Muscle of leg (tissue), 11 donors: ENCODE results near the gene ALOX5AP. TPM values are rescaled to one million over a fixed set of nuclear protein-coding genes. Genes with fewer than 3 reads are reported as not detected.

Experiments used
- DNase-seq: peaks from one replicate; pipeline ENCODE4 v3.0.0; 2013
- H3K27ac ChIP-seq: one replicate; pipeline ENCODE4 v1.5.1; 2013; ENCODE audit warnings: mild to moderate bottlenecking, low read length, control low read depth
- H3K27me3 ChIP-seq: one replicate; pipeline ENCODE4 v1.6.1; 2013; ENCODE audit warnings: low read length; ENCODE audit not compliant: control insufficient read depth, insufficient read depth
- H3K36me3 ChIP-seq: one replicate; pipeline ENCODE4 v1.6.1; 2013; ENCODE audit warnings: low read length; ENCODE audit not compliant: control insufficient read depth, insufficient read depth
- H3K4me1 ChIP-seq: one replicate; pipeline ENCODE4 v1.6.1; 2013; ENCODE audit warnings: low read length; ENCODE audit not compliant: control insufficient read depth, insufficient read depth
- H3K4me3 ChIP-seq: one replicate; pipeline ENCODE4 v1.5.1; 2013; ENCODE audit warnings: low read length, control low read depth
- H3K9me3 ChIP-seq: replicated peaks from 2 replicates; pipeline ENCODE4 v1.6.1; 2013; ENCODE audit warnings: low read depth, low read length; ENCODE audit not compliant: control insufficient read depth
- WGBS: methylation state at CpG from one replicate; pipeline ENCODE4 v1.1.5; 2013; ENCODE audit warnings: missing lambda C conversion rate; ENCODE audit not compliant: insufficient coverage; 5-methylcytosine and 5-hydroxymethylcytosine counted together
- polyA plus RNA-seq, 8 donors: library from polyadenylated mRNA; unstranded; fragments of 120-200 nt; gene quantifications; one replicate each; pipeline versions ENCODE4 v1.2.1 to v1.2.3, GENCODE V29; 2013; ENCODE audit warnings: inconsistent platforms in 1 of 8, low replicate concordance in 1 of 8; ENCODE audit not compliant: insufficient read length in 8 of 8, insufficient read depth in 1 of 8
- total RNA-seq: library from RNA; stranded (reverse); fragments of 120-200 nt; gene quantifications from one replicate; pipeline ENCODE4 v1.2.4, GENCODE V29; 2013

Gene ALOX5AP
- total and polyA plus RNA-seq, 9 donors, result 3.6 to 7.2 (median 5.6) TPM

DNA sequence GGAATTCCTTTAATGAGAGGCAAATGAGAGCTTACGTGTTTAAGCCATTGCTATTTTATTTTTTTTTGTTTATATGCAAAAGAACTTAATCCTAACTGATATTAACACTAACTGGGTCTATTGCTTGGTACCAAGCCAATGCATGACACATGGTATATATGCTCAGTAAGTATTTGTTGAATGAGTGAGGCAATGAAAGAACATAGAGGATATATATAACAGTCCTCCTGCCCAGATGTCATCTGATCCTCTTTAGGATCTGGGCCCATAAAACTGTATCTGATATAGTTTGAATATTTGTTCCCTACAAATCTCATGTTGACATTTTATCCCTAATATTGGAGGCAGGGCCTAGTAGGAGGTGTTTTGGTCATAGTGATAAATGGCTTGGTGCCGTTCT, 13.0 kb upstream of the ALOX5AP start:
- H3K4me3 ChIP-seq, result no peak overlapping the region
- DNase-seq, result no peak
- no peaks in the 10 kb centered on the region for H3K36me3 ChIP-seq
- no peak overlapping the region for H3K27ac ChIP-seq
- no peaks in the 10 kb centered on the region for H3K9me3 ChIP-seq
- peaks cover 7% of the 10 kb centered on the region for H3K4me1 ChIP-seq
- no CpG with 5 or more reads among the region's 2 CpGs for WGBS
- no peaks in the 10 kb centered on the region for H3K27me3 ChIP-seq

DNA sequence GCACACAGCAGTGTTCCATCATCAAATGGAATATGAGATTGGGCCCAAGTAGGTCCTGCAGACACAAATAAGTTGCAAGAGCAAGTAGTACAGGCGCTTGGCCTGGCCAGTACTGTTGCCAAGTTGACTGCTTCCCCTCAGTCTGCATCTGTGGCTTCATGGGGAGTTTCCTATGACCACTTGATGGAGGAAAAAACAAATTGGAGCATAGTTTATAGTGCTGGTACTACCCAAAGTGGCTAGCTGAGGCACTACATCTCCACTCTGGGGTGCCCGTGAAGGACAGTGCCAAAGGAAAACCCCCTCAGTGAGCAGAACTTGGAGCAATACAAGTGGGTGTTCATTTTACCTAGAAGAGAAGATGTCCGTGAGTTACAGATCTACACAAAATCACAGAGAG, 10.6 kb upstream of the ALOX5AP start:
- Histone ChIP-seq H3K4me3 (no peak overlapping the region), H3K36me3 (no peaks in the 10 kb centered on the region), H3K27me3 (no peaks in the 10 kb centered on the region), H3K4me1 (peaks cover 15% of the 10 kb centered on the region), H3K9me3 (no peaks in the 10 kb centered on the region), H3K27ac (no peak overlapping the region)
- DNase-seq, result no peak
- 100% methylated on average over 1 of the region's 3 CpGs for WGBS

DNA sequence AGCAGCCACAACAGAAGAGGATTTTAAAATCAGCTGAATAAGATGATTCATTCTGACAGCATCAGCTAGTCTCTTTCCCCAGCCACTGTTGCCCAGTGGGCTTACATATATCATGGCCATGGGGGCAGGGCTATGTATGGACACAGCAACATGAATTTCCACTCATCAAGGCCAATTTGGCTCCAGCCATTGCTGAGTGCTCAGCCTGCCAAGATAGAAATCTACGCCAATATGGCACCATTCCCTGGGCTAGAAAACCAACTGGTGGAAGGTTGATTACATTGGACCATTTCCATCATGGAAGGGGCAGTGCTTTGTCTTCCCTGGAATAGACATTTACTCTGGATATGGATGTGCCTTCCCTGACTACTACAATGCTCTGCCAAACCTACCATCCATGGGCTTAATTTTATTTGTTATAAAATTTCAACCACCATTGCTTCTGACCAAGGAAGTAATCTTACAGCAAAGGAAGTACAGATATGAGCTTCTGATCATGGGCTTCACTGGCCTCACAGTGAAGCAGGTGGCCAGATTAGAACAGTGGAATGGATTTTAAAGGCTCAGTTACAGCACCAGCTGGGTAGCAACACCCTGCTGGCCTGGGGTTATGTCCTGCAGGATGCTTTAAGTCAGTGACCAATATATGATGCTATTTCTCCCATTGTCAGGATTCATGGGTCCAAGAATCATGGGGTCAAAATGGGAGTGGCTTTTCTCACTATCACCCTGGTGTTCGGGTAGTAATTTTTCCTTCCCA, 9.8 kb upstream of the ALOX5AP start:
- no peaks in the 10 kb centered on the region for H3K27me3 ChIP-seq
- H3K27ac ChIP-seq, result no peak overlapping the region
- H3K4me1 ChIP-seq, result peaks cover 20% of the 10 kb centered on the region
- H3K4me3 ChIP-seq, result no peak overlapping the region
- WGBS, result 80% methylated on average over 1 of the region's 2 CpGs
- DNase-seq, result peak; percentile 82
- H3K9me3 ChIP-seq, result no peaks in the 10 kb centered on the region
- no peaks in the 10 kb centered on the region for H3K36me3 ChIP-seq

DNA sequence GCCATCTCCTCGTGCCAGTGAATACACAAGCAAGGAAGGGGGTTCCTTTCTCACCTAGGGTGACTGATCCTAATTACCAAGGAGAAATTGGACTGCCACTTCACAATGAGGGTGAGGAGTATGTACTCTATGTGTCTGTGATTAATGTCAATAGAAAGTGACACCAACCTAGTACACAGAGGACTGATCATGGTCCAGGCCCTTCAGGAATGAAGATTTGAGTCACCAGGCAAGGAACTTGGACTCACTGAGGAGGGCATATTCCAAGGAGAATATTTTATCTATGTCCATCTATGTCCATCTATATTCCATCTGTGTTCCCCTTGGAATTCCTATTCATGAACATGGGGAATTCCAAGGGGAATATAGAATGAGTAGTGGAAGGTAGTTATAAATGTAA, 9.2 kb upstream of the ALOX5AP start:
- H3K27ac ChIP-seq, result no peak overlapping the region
- peaks cover 25% of the 10 kb centered on the region for H3K4me1 ChIP-seq
- WGBS, result 78% methylated on average over 1 of the region's 1 CpG
- H3K36me3 ChIP-seq, result no peaks in the 10 kb centered on the region
- H3K4me3 ChIP-seq, result no peak overlapping the region
- DNase-seq, result no peak
- H3K27me3 ChIP-seq, result no peaks in the 10 kb centered on the region
- H3K9me3 ChIP-seq, result no peaks in the 10 kb centered on the region

DNA sequence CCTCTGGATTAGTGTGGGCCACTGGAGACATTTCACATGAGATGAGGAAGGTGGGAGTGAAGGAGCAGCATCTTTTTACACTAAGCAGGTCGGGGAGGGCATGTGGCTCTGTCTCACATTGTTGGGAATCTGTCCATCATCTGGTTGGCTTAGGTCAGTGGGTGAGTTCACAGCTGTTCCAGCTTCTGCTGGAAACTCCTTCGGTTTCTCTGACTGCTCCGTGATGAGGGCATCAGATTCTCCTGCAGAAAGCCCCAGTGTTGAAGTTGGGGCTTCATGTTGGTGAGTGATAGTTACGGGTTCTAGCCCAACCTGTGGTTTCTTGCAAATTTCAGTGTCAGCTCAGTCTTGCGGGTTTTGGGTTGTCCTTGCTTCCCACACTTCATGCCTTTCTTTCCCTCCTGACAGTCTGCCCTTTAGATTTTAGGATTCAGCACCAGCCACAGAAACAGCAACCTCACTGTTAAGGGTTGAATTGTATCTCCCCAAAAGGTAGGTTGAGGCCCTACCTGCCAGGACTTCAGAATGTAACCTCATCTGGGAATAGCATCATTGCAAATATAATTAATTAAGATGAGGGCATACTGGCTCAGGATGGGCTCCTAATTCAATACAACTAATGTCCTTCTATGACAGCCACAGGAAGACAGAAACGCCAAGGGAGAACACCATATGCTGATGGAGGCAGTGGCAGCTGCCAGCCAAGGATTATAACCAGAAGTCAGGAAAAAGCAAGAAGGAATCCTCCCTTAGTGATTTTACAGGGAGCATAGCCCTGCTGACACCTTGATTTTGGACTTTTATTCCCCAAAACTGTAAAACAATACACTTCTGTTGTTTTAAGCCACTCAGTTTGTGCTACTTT, 7.6 kb upstream of the ALOX5AP start:
- no peak for DNase-seq
- 45% methylated on average over 3 of the region's 6 CpGs for WGBS

DNA sequence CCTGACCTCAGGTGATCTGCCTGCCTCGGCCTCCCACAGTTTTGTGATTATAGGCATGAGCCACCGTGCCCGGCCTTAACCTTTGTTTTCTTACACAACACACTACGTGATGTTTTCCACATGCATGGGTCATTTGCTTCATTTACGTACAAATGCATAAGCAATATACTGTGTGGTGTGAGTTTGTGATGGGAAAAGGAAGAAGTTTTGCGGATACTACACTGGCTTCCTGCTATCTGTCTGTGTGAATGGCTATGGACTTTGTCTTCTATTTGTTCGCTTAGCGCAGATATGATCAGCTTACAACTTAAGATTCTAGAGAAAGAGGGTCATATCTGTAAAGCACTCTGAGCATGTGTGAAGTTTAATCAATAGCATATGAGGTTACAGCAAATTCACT, 5.5 kb upstream of the ALOX5AP start:
- H3K27me3 ChIP-seq, result no peaks in the 10 kb centered on the region
- H3K36me3 ChIP-seq, result no peaks in the 10 kb centered on the region
- peaks cover 31% of the 10 kb centered on the region for H3K4me1 ChIP-seq
- no peak overlapping the region for H3K27ac ChIP-seq
- no peak for DNase-seq
- no peak overlapping the region for H3K4me3 ChIP-seq
- no peaks in the 10 kb centered on the region for H3K9me3 ChIP-seq
- 40% methylated on average over 1 of the region's 8 CpGs for WGBS

More for the DNA sequence above, 7.6 kb upstream of the ALOX5AP start:
- Histone ChIP-seq H3K27me3 (no peaks in the 10 kb centered on the region), H3K36me3 (no peaks in the 10 kb centered on the region), H3K9me3 (no peaks in the 10 kb centered on the region), H3K27ac (no peak overlapping the region), H3K4me1 (peaks cover 31% of the 10 kb centered on the region), H3K4me3 (no peak overlapping the region)

DNA sequence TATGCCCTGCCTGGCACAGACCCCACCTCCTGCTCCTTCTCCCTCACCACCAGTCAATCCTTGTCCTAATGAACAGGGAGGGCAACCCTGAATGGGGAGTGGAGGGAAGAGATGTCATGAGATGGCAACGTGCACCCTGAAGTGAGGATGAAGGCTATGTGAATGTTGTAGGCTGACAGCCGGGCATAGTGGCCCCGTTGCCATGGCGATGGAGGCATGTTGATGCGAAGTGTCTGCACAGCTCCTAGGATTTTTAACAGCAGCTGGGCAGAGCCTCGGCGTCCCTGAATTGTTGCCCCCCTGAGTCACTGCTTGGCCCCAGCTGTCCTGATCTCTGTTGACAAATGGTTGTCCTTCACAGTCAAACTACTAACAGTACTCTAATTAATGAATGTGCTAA, 4.8 kb upstream of the ALOX5AP start:
- H3K4me3 ChIP-seq, result no peak overlapping the region
- DNase-seq, result peak; percentile 72
- no peaks in the 10 kb centered on the region for H3K36me3 ChIP-seq
- H3K27me3 ChIP-seq, result no peaks in the 10 kb centered on the region
- H3K4me1 ChIP-seq, result peaks cover 27% of the 10 kb centered on the region
- H3K9me3 ChIP-seq, result no peaks in the 10 kb centered on the region
- H3K27ac ChIP-seq, result peak overlapping the region; percentile 32
- WGBS, result 54% methylated on average over 7 of the region's 7 CpGs

DNA sequence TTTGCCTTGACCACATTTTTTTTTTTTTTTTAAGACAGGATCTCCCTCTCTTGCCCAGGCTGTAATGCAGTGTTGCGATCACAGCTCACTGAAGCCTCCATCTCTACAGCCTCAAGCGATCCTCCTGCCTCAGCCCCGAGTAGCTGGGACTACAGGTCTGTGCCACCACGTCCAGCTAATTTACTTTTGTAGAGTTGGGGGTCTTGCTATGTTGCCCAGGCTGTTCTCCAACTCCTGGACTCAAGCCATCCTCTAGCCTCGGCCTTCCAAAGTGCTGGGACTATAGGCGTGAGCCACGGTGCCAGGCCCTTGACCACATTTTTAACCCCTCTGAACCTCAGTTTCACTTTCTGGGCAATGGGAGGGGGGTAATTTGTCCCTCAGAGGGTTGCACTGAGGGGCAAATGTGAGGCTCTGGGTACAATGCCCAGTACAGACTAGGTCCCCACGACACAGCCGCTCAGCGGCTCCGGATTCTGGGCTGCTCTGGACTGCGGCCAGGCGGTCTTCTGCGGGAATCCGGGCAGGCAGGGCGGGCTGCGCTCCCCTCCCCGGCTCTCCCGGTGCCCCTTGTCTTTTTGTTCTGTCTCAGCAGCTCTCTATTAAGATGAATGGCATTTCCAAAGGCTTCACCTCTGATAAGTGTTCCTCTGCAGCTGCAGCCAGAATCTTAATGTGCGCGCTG, 3.8 kb upstream of the ALOX5AP start:
- DNase-seq, result no peak
- H3K9me3 ChIP-seq, result no peaks in the 10 kb centered on the region
- H3K4me3 ChIP-seq, result no peak overlapping the region
- no peak overlapping the region for H3K27ac ChIP-seq
- WGBS, result 73% methylated on average over 14 of the region's 21 CpGs
- H3K36me3 ChIP-seq, result no peaks in the 10 kb centered on the region
- peaks cover 27% of the 10 kb centered on the region for H3K4me1 ChIP-seq
- H3K27me3 ChIP-seq, result no peaks in the 10 kb centered on the region

DNA sequence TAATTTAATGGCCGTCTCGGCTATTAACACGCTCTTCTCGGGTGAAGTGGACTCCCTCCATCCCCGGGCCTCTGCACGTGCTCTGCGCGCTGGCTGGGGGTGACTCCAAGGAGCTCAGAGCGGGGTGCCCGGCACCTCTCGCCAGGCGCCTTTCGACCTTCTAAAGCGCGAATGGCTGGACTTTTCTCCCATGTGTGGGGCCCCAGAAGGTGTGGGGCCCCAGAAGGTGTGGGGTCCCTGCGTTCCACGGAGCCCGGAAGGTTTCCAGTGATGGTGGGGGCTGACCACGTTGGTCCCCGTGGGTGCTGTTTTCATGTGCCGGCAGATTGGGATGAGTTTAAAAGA, 3.3 kb upstream of the ALOX5AP start:
- DNase-seq, result no peak
- Histone ChIP-seq H3K4me1 (peaks cover 31% of the 10 kb centered on the region), H3K27me3 (no peaks in the 10 kb centered on the region), H3K4me3 (no peak overlapping the region), H3K9me3 (no peaks in the 10 kb centered on the region), H3K27ac (no peak overlapping the region), H3K36me3 (no peaks in the 10 kb centered on the region)
- 69% methylated on average over 14 of the region's 21 CpGs for WGBS

DNA sequence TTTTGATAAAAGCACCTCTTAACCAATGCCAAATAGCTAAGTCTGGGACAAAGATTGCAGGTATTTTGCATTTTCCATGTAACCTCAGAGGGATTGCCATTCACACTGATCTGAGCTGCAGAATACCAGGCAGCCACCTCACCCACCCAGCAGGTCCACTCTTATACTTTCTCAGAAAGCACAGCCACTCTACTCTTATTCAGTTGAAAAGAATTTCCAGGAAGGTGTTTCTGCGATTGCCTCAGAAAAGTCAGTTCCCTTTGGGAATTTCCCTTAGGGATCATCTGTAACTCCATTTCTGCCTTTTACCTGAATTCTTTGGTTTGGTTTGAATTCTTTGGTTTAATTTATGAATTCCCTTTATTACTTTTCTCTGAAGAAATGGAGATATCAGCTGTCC, 904 bp upstream of the ALOX5AP start:
- whole genome bisulfite sequencing, result no CpG with 5 or more reads among the region's 1 CpG
- H3K36me3 ChIP-seq, result no peaks in the 10 kb centered on the region
- H3K4me1 ChIP-seq, result peaks cover 32% of the 10 kb centered on the region
- no peak for DNase-seq
- no peaks in the 10 kb centered on the region for H3K27me3 ChIP-seq
- H3K9me3 ChIP-seq, result no peaks in the 10 kb centered on the region
- H3K27ac ChIP-seq, result no peak overlapping the region
- H3K4me3 ChIP-seq, result no peak overlapping the region
